Endodermal cell (in vitro differentiated cells): ENCODE measurements around the gene AP3S1. TPM values are rescaled to one million over a fixed set of nuclear protein-coding genes. Genes with fewer than 3 reads are reported as not detected.

Source experiments
- DNase-seq: peaks from one replicate; pipeline ENCODE4 v3.0.0-alpha.2; 2017
- H3K27ac ChIP-seq: 2 replicates; pipeline ENCODE4 v1.5.1; 2013; ENCODE audit warnings: mild to moderate bottlenecking, low read depth, low read length, moderate library complexity
- H3K27me3 ChIP-seq: 2 replicates; pipeline ENCODE4 v1.6.1; 2013; ENCODE audit warnings: mild to moderate bottlenecking, low read length, moderate library complexity; ENCODE audit not compliant: insufficient read depth, control insufficient read depth, poor library complexity, severe bottlenecking
- H3K36me3 ChIP-seq: 2 replicates; pipeline ENCODE4 v1.7.0; 2013; ENCODE audit warnings: mild to moderate bottlenecking, low read length, moderate library complexity; ENCODE audit not compliant: control insufficient read depth, insufficient read depth
- H3K4me1 ChIP-seq: one replicate; pipeline ENCODE4 v1.7.0; 2013; ENCODE audit warnings: low read length; ENCODE audit not compliant: control insufficient read depth, insufficient read depth
- H3K4me3 ChIP-seq: 2 replicates; pipeline ENCODE4 v1.5.1; 2013; ENCODE audit warnings: mild to moderate bottlenecking, low read length, moderate library complexity
- H3K9ac ChIP-seq: 2 replicates; pipeline ENCODE4 v1.6.1; 2013; ENCODE audit warnings: mild to moderate bottlenecking, low read length, moderate library complexity; ENCODE audit not compliant: poor library complexity, severe bottlenecking; ENCODE audit errors: extremely low read depth
- H3K9me3 ChIP-seq: 2 replicates; pipeline ENCODE4 v1.6.1; 2013; ENCODE audit warnings: mild to moderate bottlenecking, low read length, moderate library complexity; ENCODE audit not compliant: control insufficient read depth
- H3K27ac Mint-ChIP-seq: 2 replicates; pipeline ENCODE4 v1.8.0; 2020; ENCODE audit warnings: mixed read lengths
- H3K27me3 Mint-ChIP-seq: 2 replicates; pipeline ENCODE4 v1.8.0; 2021; ENCODE audit warnings: mild to moderate bottlenecking, mixed read lengths; ENCODE audit not compliant: insufficient read depth
- H3K36me3 Mint-ChIP-seq: 2 replicates; pipeline ENCODE4 v1.8.0; 2020; ENCODE audit warnings: low read depth, mixed read lengths
- H3K4me1 Mint-ChIP-seq: 2 replicates; pipeline ENCODE4 v1.8.0; 2020; ENCODE audit warnings: mixed read lengths
- H3K4me3 Mint-ChIP-seq: 2 replicates; pipeline ENCODE4 v1.8.0; 2020; ENCODE audit warnings: mild to moderate bottlenecking, moderate library complexity, mixed read lengths
- H3K9me3 Mint-ChIP-seq: 2 replicates; pipeline ENCODE4 v1.8.0; 2020; ENCODE audit warnings: mild to moderate bottlenecking, mixed read lengths
- WGBS, 2 experiments: methylation state at CpG; one replicate each; pipeline versions ENCODE4 v1.1.5 to v1.1.7; 2013; ENCODE audit warnings: missing lambda C conversion rate in 2 of 2, mixed read lengths in 1 of 2; ENCODE audit not compliant: insufficient coverage in 1 of 2, insufficient read length in 1 of 2; 5-methylcytosine and 5-hydroxymethylcytosine counted together
- total RNA-seq, 2 donors: library from RNA; stranded (reverse); fragmentation: NEBNext Ultra II Directional in 1 of 2; extraction: Animal tissue kit (Norgen Biotek cat#: 25700) in 1 of 2; gene quantifications; 2 replicates in 1 of 2; 3 replicates in 1 of 2; pipeline ENCODE4 v1.2.1, GENCODE V29; 2021
- TF ChIP-seq, protein P1 (sequence below): fragments of 200-600 bp; sonication (generic); conservative IDR thresholded peaks from 2 replicates; pipeline ENCODE4 v1.5.0; 2021; ENCODE audit warnings: antibody characterized with exemption, mild to moderate bottlenecking

AP3S1 gene
- total RNA-seq, 2 donors from 2014 or later, result 51.2 to 75.0 TPM

DNA sequence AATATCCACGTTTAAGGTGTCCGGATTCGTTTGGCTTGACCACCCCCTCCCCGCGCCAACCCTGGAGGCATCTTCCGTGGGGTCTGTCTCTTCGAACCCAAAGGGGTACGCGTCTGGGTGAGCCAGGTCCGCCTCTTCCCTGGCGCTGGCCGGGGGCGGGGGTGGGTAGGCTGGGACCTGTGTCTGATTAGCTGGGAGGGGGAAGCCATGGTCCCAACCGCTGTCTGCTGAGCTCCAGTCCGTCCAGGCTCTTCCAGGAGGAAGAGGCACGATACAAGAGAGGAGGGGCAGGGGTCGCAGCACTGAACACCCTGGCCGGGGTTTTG, 120.5 kb downstream of the AP3S1 start, which contains the start of gene LVRN:
Gene LVRN (plus strand): TSS at position 237 of the 326 bp plus-strand sequence. CDS start 143 bp downstream, outside the sequence.
- peaks cover 76% of the 10 kb centered on the region for H3K27me3 Mint-ChIP-seq
- TF ChIP-seq, protein P1, sequence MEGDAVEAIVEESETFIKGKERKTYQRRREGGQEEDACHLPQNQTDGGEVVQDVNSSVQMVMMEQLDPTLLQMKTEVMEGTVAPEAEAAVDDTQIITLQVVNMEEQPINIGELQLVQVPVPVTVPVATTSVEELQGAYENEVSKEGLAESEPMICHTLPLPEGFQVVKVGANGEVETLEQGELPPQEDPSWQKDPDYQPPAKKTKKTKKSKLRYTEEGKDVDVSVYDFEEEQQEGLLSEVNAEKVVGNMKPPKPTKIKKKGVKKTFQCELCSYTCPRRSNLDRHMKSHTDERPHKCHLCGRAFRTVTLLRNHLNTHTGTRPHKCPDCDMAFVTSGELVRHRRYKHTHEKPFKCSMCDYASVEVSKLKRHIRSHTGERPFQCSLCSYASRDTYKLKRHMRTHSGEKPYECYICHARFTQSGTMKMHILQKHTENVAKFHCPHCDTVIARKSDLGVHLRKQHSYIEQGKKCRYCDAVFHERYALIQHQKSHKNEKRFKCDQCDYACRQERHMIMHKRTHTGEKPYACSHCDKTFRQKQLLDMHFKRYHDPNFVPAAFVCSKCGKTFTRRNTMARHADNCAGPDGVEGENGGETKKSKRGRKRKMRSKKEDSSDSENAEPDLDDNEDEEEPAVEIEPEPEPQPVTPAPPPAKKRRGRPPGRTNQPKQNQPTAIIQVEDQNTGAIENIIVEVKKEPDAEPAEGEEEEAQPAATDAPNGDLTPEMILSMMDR, result no peak
- WGBS, 2 experiments, result 49 to 63% methylated on average over 2 to 18 of the region's 18 CpGs
- no peaks in the 10 kb centered on the region for H3K4me1 Mint-ChIP-seq
- DNase-seq, result no peak
- H3K27ac ChIP-seq, result no peak within 1 kb of the TSS
- no peak within 1 kb of the TSS for H3K9ac ChIP-seq
- H3K9me3 ChIP-seq, result no peaks in the 10 kb centered on the region
- no peak within 1 kb of the TSS for H3K27ac Mint-ChIP-seq
- peak within 1 kb of the TSS; percentile 75 for H3K4me3 ChIP-seq
- H3K9me3 Mint-ChIP-seq, result no peaks in the 10 kb centered on the region
- H3K36me3 Mint-ChIP-seq, result no peaks in the 10 kb centered on the region
- no peaks in the 10 kb centered on the region for H3K36me3 ChIP-seq
- H3K4me3 Mint-ChIP-seq, result peak within 1 kb of the TSS; percentile 40
- no peaks in the 10 kb centered on the region for H3K4me1 ChIP-seq
- H3K27me3 ChIP-seq, result peaks cover 88% of the 10 kb centered on the region

DNA sequence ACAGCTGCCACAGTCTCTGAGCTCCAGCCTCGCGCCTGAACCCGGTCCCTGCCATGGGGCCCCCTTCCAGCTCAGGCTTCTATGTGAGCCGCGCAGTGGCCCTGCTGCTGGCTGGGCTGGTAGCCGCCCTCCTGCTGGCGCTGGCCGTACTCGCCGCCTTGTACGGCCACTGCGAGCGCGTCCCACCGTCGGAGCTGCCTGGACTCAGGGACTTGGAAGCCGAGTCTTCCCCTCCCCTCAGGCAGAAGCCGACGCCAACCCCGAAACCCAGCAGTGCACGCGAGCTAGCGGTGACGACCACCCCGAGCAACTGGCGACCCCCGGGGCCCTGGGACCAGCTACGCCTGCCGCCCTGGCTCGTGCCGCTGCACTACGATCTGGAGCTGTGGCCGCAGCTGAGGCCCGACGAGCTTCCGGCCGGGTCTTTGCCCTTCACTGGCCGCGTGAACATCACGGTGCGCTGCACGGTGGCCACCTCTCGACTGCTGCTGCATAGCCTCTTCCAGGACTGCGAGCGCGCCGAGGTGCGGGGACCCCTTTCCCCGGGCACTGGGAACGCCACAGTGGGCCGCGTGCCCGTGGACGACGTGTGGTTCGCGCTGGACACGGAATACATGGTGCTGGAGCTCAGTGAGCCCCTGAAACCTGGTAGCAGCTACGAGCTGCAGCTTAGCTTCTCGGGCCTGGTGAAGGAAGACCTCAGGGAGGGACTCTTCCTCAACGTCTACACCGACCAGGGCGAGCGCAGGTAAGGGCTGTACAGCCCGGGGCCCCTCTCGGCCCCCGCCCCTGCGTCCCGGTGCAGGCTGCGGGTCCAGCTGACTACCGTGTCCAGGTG, 121.0 kb downstream of the AP3S1 start:
- Histone ChIP-seq H3K9ac (no peak overlapping the region), H3K27me3 (peaks cover 89% of the 10 kb centered on the region), H3K27ac (no peak overlapping the region), H3K9me3 (no peaks in the 10 kb centered on the region), H3K4me1 (no peaks in the 10 kb centered on the region), H3K36me3 (no peaks in the 10 kb centered on the region), H3K4me3 (peak overlapping the region; percentile 75)
- Mint-ChIP-seq H3K27me3 (peaks cover 76% of the 10 kb centered on the region), H3K4me1 (no peaks in the 10 kb centered on the region), H3K9me3 (no peaks in the 10 kb centered on the region), H3K36me3 (no peaks in the 10 kb centered on the region), H3K27ac (no peak overlapping the region), H3K4me3 (peak overlapping the region; percentile 40)
- DNase-seq, result peak; percentile 74
- 12 to 13% methylated on average over 23 to 71 of the region's 71 CpGs for WGBS, 2 experiments
- TF ChIP-seq, protein P1, result no peak

DNA sequence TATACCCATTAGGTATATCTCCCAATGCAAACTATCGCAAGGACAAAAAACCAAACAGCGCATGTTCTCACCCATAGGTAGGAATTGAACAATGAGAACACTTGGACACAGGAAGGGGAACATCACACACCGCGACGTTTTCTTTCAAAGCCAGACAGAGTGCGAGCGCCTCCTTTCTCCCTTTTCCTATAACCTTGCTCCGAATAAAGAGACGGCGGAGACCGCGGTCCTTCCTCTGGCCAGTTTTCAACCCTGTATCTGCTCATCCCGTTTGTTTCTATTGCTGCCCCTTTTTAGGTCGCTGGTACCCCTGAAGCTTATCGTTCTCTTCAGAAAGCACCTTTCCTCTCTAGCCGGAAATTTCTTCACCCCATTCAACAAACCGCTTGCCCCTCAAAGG, 121.8 kb downstream of the AP3S1 start:
- Histone ChIP-seq H3K27ac (no peak overlapping the region), H3K9me3 (no peaks in the 10 kb centered on the region), H3K36me3 (no peaks in the 10 kb centered on the region), H3K4me1 (no peaks in the 10 kb centered on the region), H3K27me3 (peaks cover 82% of the 10 kb centered on the region), H3K4me3 (no peak overlapping the region), H3K9ac (no peak overlapping the region)
- Mint-ChIP-seq H3K36me3 (no peaks in the 10 kb centered on the region), H3K27me3 (peaks cover 74% of the 10 kb centered on the region), H3K4me3 (no peak overlapping the region), H3K9me3 (no peaks in the 10 kb centered on the region), H3K27ac (no peak overlapping the region), H3K4me1 (no peaks in the 10 kb centered on the region)
- TF ChIP-seq, protein P1, result peak; percentile 38
- WGBS, 2 experiments, result 38 to 50% methylated on average over 15 to 17 of the region's 17 CpGs
- peak; percentile 60 for DNase-seq

Other genes with a start within 250 kb of the AP3S1 start
- 1 to 10 TPM in 1 of 2 donors, under 1 TPM in 1; 0.84 to 1.5 TPM for gene TICAM2, start 239.5 kb upstream of the AP3S1 start, total RNA-seq
- 10 to 100 TPM; 64.4 to 75.3 TPM for gene TMED7, start 215.9 kb upstream of the AP3S1 start, total RNA-seq
- gene CDO1, start 25.3 kb upstream of the AP3S1 start, total RNA-seq, result 10 to 100 TPM in 1 of 2 donors, 1 to 10 TPM in 1; 7.6 to 11.7 TPM
- gene ATG12, start 370 bp upstream of the AP3S1 start, total RNA-seq, result 10 to 100 TPM; 47.9 to 57.8 TPM
- gene LVRN, start 120.5 kb downstream of the AP3S1 start, total RNA-seq, result under 1 TPM; 0.26 to 0.38 TPM
- gene ARL14EPL, start 190.5 kb downstream of the AP3S1 start, total RNA-seq, result not detected
- gene COMMD10, start 243.1 kb downstream of the AP3S1 start, total RNA-seq, result 10 to 100 TPM; 25.3 to 29.8 TPM